Natural killer cell (primary cell): ENCODE measurements around the gene HAUS1. TPM values are rescaled to one million over a fixed set of nuclear protein-coding genes. Genes with fewer than 3 reads are reported as not detected.

Source experiments
- ATAC-seq, 3 donors: fragments of 150-1000 bp in 2 of 3; fragments of 200-7000 bp in 1 of 3; cut with Tn5 transposase; 1 replicate in 1 of 3; 2 replicates in 2 of 3; pipeline ENCODE4 v1.10.0; 2021; ENCODE audit warnings: mild to moderate bottlenecking in 2 of 3, moderate library complexity in 2 of 3
- DNase-seq, 2 donors: peaks; one replicate each; pipeline versions ENCODE4 v3.0.0 to v3.0.0-alpha.2; 2013 to 2021; ENCODE audit warnings: mixed read lengths in 1 of 2
- H3K27ac ChIP-seq: one replicate; pipeline ENCODE4 v1.5.1; 2013; ENCODE audit warnings: mild to moderate bottlenecking, low read length
- H3K27me3 ChIP-seq: one replicate; pipeline ENCODE4 v1.6.1; 2013; ENCODE audit warnings: low read length; ENCODE audit not compliant: control insufficient read depth, insufficient read depth
- H3K36me3 ChIP-seq: one replicate; pipeline ENCODE4 v1.6.1; 2013; ENCODE audit warnings: low read length; ENCODE audit not compliant: control insufficient read depth, insufficient read depth
- H3K4me1 ChIP-seq: one replicate; pipeline ENCODE4 v1.6.1; 2013; ENCODE audit warnings: low read length; ENCODE audit not compliant: control insufficient read depth, insufficient read depth
- H3K4me3 ChIP-seq: one replicate; pipeline ENCODE4 v1.5.1; 2013; ENCODE audit warnings: low read length
- H3K9me3 ChIP-seq: one replicate; pipeline ENCODE4 v1.6.1; 2013; ENCODE audit warnings: low read length; ENCODE audit not compliant: control insufficient read depth, insufficient read depth
- H3K27ac Mint-ChIP-seq, 2 donors: one replicate each; pipeline ENCODE4 v1.8.0; 2022; ENCODE audit warnings: mild to moderate bottlenecking in 2 of 2, mixed read lengths in 2 of 2, moderate library complexity in 1 of 2
- H3K27me3 Mint-ChIP-seq, 2 donors: one replicate each; pipeline ENCODE4 v1.8.0; 2022; ENCODE audit warnings: low read depth in 2 of 2, mixed read lengths in 2 of 2
- H3K36me3 Mint-ChIP-seq: one replicate; pipeline ENCODE4 v1.8.0; 2022; ENCODE audit warnings: mixed read lengths
- H3K4me1 Mint-ChIP-seq, 2 donors: one replicate each; pipeline ENCODE4 v1.8.0; 2022; ENCODE audit warnings: mixed read lengths in 2 of 2
- H3K4me3 Mint-ChIP-seq: one replicate; pipeline ENCODE4 v1.8.0; 2022; ENCODE audit warnings: mild to moderate bottlenecking, moderate library complexity, mixed read lengths
- H3K9me3 Mint-ChIP-seq, 2 donors: one replicate each; pipeline ENCODE4 v1.8.0; 2022; ENCODE audit warnings: mixed read lengths in 2 of 2
- WGBS: methylation state at CpG from one replicate; pipeline ENCODE4 v1.1.7; 2013; ENCODE audit warnings: missing lambda C conversion rate; ENCODE audit not compliant: insufficient coverage; 5-methylcytosine and 5-hydroxymethylcytosine counted together
- intact Hi-C: fragments of 100-400 bp; cut with micrococcal nuclease; formaldehyde crosslinking; loops from one replicate; pipeline ENCODE4 v1.14.2; 2022
- total RNA-seq, 4 donors: library from RNA; stranded (reverse); fragments of 120-200 nt in 1 of 4; gene quantifications; one replicate each; pipeline versions ENCODE4 v1.2.3 to v1.2.4, GENCODE V29; 2013 to 2022
- TF ChIP-seq, protein P1 (sequence below): fragments of 200-600 bp; IDR thresholded peaks from one replicate; pipeline ENCODE4 v1.8.0; 2022; ENCODE audit warnings: antibody characterized with exemption

The HAUS1 gene
- total RNA-seq, 3 donors from 2014 or later (not counting 1 experiment from before 2014, with no cell fraction given), result 15.2 to 20.8 (median 16.3) TPM

DNA sequence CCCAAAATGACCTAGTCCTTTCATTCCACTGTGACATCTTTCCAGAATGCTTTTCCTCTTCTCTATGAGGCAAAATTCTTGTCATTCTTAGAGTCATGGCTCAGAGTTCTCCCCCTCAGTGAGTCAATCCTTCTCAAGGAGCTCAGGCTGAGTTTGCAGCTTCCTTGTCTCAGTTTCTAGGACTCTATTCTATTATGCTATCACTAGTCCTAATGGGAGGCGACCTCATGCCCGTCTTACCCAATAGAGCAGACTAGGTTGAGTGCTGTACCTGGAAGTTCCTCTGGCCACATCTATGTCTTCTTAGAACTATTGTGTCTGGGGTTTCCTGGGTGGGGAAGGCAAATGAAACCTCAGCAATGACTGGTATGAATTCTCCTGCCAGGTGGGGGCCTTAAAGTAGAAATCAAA lies 51.5 kb downstream of the HAUS1 start:
- WGBS, result no CpG with 5 or more reads among the region's 2 CpGs
- no peaks in the 10 kb centered on the region for H3K36me3 Mint-ChIP-seq
- DNase-seq, result peak in 1 of 2 donors; percentile 68
- peak overlapping the region; percentile 73 to 80 for H3K27ac Mint-ChIP-seq
- Histone ChIP-seq H3K27me3 (no peaks in the 10 kb centered on the region), H3K27ac (no peak overlapping the region), H3K9me3 (no peaks in the 10 kb centered on the region), H3K4me3 (no peak overlapping the region), H3K4me1 (peaks cover 32% of the 10 kb centered on the region), H3K36me3 (no peaks in the 10 kb centered on the region)
- no peaks in the 10 kb centered on the region for H3K9me3 Mint-ChIP-seq
- no peaks in the 10 kb centered on the region for H3K27me3 Mint-ChIP-seq
- peak in 2 of 3 donors; percentile 64 to 80 for ATAC-seq
- H3K4me3 Mint-ChIP-seq, result peak overlapping the region; percentile 77
- peaks cover 32 to 51% of the 10 kb centered on the region in 2 donors for H3K4me1 Mint-ChIP-seq
- intact Hi-C loops, result no loop called here
- TF ChIP-seq, protein P1, sequence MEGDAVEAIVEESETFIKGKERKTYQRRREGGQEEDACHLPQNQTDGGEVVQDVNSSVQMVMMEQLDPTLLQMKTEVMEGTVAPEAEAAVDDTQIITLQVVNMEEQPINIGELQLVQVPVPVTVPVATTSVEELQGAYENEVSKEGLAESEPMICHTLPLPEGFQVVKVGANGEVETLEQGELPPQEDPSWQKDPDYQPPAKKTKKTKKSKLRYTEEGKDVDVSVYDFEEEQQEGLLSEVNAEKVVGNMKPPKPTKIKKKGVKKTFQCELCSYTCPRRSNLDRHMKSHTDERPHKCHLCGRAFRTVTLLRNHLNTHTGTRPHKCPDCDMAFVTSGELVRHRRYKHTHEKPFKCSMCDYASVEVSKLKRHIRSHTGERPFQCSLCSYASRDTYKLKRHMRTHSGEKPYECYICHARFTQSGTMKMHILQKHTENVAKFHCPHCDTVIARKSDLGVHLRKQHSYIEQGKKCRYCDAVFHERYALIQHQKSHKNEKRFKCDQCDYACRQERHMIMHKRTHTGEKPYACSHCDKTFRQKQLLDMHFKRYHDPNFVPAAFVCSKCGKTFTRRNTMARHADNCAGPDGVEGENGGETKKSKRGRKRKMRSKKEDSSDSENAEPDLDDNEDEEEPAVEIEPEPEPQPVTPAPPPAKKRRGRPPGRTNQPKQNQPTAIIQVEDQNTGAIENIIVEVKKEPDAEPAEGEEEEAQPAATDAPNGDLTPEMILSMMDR, result no peak

DNA sequence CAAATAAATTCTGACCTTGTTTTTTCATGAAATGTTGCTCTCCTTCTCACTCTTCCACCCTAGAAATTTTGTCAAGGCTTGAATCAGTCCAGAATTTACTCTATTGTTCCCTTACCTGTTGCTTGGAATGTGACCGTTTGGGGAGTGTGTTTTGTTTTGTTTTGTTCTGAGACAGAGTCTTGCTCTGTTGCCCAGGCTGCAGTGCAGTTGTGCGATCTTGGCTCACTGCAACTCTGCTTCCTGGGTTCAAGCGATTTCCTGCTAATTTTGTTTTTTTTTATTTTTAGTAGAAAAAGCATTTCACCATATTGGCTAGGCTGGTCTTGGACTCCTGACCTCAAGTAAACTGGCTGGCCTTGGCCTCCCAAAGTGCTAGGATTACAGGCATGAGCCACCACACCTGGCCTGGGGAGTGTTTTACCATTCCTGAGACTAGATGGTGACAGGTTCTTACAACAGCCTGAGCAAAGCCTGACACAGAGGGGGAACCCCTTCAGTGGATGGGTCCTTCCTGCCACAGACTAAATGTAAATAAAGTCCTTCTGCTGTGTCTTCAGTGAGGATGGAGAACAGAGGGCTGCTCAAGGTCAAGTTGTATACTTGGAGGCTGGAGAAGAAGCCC lies 52.0 kb downstream of the HAUS1 start:
- no peaks in the 10 kb centered on the region for H3K9me3 Mint-ChIP-seq
- intact Hi-C loops, result no loop called here
- ATAC-seq (peak in 2 of 3 donors; percentile 24 to 45), DNase-seq (peak in 1 of 2 donors; percentile 43)
- H3K27me3 Mint-ChIP-seq, result no peaks in the 10 kb centered on the region
- no peaks in the 10 kb centered on the region for H3K36me3 ChIP-seq
- H3K4me1 Mint-ChIP-seq, result peaks cover 32 to 51% of the 10 kb centered on the region in 2 donors
- peak overlapping the region; percentile 3 for H3K27ac ChIP-seq
- H3K4me1 ChIP-seq, result peaks cover 32% of the 10 kb centered on the region
- 40% methylated on average over 3 of the region's 3 CpGs for WGBS
- H3K4me3 ChIP-seq, result no peak overlapping the region
- TF ChIP-seq, protein P1, result no peak
- H3K4me3 Mint-ChIP-seq, result peak overlapping the region; percentile 77
- H3K9me3 ChIP-seq, result no peaks in the 10 kb centered on the region
- H3K27ac Mint-ChIP-seq, result peak overlapping the region; percentile 73 to 80
- H3K27me3 ChIP-seq, result no peaks in the 10 kb centered on the region
- no peaks in the 10 kb centered on the region for H3K36me3 Mint-ChIP-seq

DNA sequence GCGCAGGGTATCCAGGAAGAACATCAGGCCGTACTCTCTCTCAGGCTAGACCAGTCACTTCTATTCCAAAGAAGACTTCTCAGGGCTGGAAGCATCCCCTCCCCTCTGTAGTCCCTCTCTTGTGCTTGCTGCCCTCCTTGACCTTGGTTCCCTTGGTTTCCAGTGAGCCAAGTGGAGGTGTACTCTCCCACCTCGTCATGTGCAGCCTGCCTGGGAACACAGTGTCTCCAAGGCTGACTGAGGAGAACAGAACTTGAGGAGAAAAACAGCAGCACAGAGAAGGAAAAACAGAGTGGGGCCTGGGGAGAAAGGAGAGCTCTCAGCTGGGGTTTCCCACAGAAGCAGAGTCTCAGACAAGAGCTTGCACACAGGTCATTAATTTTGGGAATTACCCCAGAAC lies 52.7 kb downstream of the HAUS1 start:
- Mint-ChIP-seq H3K4me3 (no peak overlapping the region), H3K36me3 (no peaks in the 10 kb centered on the region), H3K27me3 (no peaks in the 10 kb centered on the region), H3K9me3 (no peaks in the 10 kb centered on the region), H3K27ac (peak overlapping the region; percentile 73 to 80), H3K4me1 (peaks cover 32 to 50% of the 10 kb centered on the region in 2 donors)
- TF ChIP-seq, protein P1, result no peak
- H3K4me3 ChIP-seq, result no peak overlapping the region
- ATAC-seq (no peak), DNase-seq (no peak)
- H3K36me3 ChIP-seq, result no peaks in the 10 kb centered on the region
- peaks cover 33% of the 10 kb centered on the region for H3K4me1 ChIP-seq
- H3K27ac ChIP-seq, result no peak overlapping the region
- H3K27me3 ChIP-seq, result no peaks in the 10 kb centered on the region
- WGBS, result 94% methylated on average over 3 of the region's 3 CpGs
- intact Hi-C loops, result no loop called here
- no peaks in the 10 kb centered on the region for H3K9me3 ChIP-seq

DNA sequence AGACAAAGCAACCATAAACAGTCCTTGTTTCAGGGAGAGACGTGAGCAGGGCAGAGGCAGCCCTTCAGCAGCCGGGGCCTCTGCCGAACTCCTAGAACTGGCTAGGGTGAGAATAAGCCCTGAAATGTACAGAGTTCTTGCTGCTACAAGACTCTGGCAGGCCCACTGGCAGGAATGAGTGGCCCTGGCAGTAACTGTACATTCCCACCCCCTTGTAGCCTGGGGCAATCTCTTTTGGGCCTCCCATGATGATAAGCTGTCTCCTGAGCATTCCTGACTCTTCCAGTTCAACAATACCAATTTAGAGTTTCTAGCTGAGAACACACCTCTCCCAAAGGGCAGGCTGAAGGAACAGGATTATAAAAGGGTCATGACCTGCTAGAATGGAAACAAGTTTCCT lies 54.3 kb downstream of the HAUS1 start:
- peaks cover 46 to 50% of the 10 kb centered on the region in 2 donors for H3K4me1 Mint-ChIP-seq

More for the DNA sequence above, 54.3 kb downstream of the HAUS1 start:
- Mint-ChIP-seq H3K27me3 (no peaks in the 10 kb centered on the region), H3K27ac (no peak overlapping the region), H3K36me3 (no peaks in the 10 kb centered on the region), H3K4me3 (no peak overlapping the region), H3K9me3 (no peaks in the 10 kb centered on the region)
- TF ChIP-seq, protein P1, result no peak
- H3K27ac ChIP-seq, result no peak overlapping the region
- no peaks in the 10 kb centered on the region for H3K9me3 ChIP-seq
- no peaks in the 10 kb centered on the region for H3K36me3 ChIP-seq
- no peaks in the 10 kb centered on the region for H3K27me3 ChIP-seq
- 100% methylated on average over 3 of the region's 3 CpGs for WGBS
- intact Hi-C loops, result no loop called here
- DNase-seq (no peak), ATAC-seq (no peak)
- no peak overlapping the region for H3K4me3 ChIP-seq
- peaks cover 35% of the 10 kb centered on the region for H3K4me1 ChIP-seq
